Astrocyte of the spinal cord (primary cell): ENCODE data around the gene TRIM75.
"Not testable (repeated sequence)": the region's sequence is repeated elsewhere in the genome, so short reads cannot be mapped to it uniquely, and the experiment has no call there.

ENCODE experiments used
- DNase-seq: peaks from one replicate; pipeline ENCODE4 v3.0.0; 2011; ENCODE audit warnings: low read depth, low spot score
- H3K4me3 ChIP-seq: 2 replicates; pipeline ENCODE4 v1.5.1; 2011; ENCODE audit warnings: low read depth, mild to moderate bottlenecking, low read length, moderate library complexity
- CTCF ChIP-seq: IDR thresholded peaks from 2 replicates; pipeline ENCODE4 v1.5.1; 2012; ENCODE audit warnings: low read depth, mild to moderate bottlenecking, low read length, inconsistent platforms
- in situ Hi-C: cut with HindIII; loops from 2 replicates; pipeline ENCODE4 v1.10.0; 2017; ENCODE audit warnings: low sequenced_read_pairs

The TRIM75 gene

GRCh38 chr4:165060938-165061337 lies 7.3 kb downstream of the TRIM75 start:
- TF ChIP-seq CTCF: peak; percentile 22
- H3K4me3 ChIP-seq: no peak overlapping the region
- no peak for DNase-seq
- in situ Hi-C loops: no loop called here

GRCh38 chr4:165070560-165070959 lies 16.9 kb downstream of the TRIM75 start:
- no peak for TF ChIP-seq CTCF
- in situ Hi-C loops: no loop called here
- H3K4me3 ChIP-seq: no peak overlapping the region
- DNase-seq: no peak

GRCh38 chr4:165073346-165073745 lies 19.7 kb downstream of the TRIM75 start:
- in situ Hi-C loops, DNase-seq: not testable (repeated sequence)

GRCh38 chr4:165077034-165077578 lies 23.4 kb downstream of the TRIM75 start:
- TF ChIP-seq CTCF: no peak
- in situ Hi-C loops: no loop called here
- H3K4me3 ChIP-seq: no peak overlapping the region
- no peak for DNase-seq

More at GRCh38 chr4:165073346-165073745, 19.7 kb downstream of the TRIM75 start:
- not testable (repeated sequence) for H3K4me3 ChIP-seq

GRCh38 chr4:165079476-165079875 lies 25.8 kb downstream of the TRIM75 start:
- in situ Hi-C loops: no loop called here
- no peak overlapping the region for H3K4me3 ChIP-seq
- peak; percentile 46 for DNase-seq
- no peak for TF ChIP-seq CTCF

- in situ Hi-C loops, DNase-seq, H3K4me3 ChIP-seq: not testable (repeated sequence)
Observed at GRCh38 chr4:165084787-165085186, 31.1 kb downstream of the TRIM75 start.

- no peak overlapping the region for H3K4me3 ChIP-seq
- TF ChIP-seq CTCF: no peak
- no peak for DNase-seq
- in situ Hi-C loops: no loop called here
Observed at GRCh38 chr4:165085946-165086345, 32.3 kb downstream of the TRIM75 start.

GRCh38 chr4:165088366-165088765 lies 34.7 kb downstream of the TRIM75 start:
- DNase-seq: no peak
- in situ Hi-C loops: no loop called here
- H3K4me3 ChIP-seq: no peak overlapping the region
- TF ChIP-seq CTCF: no peak

- in situ Hi-C loops, H3K4me3 ChIP-seq, DNase-seq: not testable (repeated sequence)
Observed at GRCh38 chr4:165092187-165092586, 38.5 kb downstream of the TRIM75 start.
